ENCODE data around the gene MAP2K5.
"Not testable (repeated sequence)": the region's sequence is repeated elsewhere in the genome, so short reads cannot be mapped to it uniquely, and the experiment has no call there.

The MAP2K5 gene

DNA sequence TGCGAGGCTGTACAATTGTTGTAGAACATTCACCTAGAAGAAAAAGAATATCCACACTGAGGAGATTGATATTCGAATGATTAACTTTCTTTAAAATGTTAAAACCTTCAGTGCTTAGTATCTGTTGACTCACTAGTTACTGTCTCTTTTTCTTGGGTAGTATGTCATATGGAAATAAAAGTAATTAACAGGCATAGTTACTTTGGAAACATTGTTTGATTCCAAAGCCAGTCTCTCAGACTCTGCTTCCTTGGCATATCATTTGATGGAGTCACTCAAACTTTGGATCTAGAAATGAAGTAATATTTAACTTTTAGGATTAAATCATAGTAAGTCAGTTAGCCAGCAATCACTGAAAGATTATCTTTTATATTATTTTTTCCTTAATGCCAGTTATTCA, 63.4 kb downstream of the MAP2K5 start:
- DNase-seq = no peak

- no peak for DNase-seq
Observed at GRCh38 chr15:67606742-67607141, 64.2 kb downstream of the MAP2K5 start.

DNA sequence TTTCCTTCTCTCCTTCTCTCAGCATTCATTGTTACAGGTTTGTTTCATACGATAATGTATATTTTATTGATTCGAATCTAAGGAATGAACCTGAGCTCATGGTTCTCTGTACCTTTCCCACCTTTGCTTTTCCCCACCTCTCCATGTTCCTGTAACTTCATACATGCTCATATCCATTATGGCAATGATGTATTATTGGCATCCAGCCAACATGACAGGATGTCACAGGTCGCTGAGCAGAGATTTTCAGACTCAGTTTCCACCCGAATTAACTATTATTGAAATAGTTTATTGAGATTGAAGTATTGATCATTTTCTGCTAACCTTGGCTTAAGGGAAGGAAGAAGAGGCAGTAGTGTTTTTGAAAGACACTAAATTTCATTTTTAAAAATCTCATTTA, 64.8 kb downstream of the MAP2K5 start:
- DNase-seq = no peak

DNA sequence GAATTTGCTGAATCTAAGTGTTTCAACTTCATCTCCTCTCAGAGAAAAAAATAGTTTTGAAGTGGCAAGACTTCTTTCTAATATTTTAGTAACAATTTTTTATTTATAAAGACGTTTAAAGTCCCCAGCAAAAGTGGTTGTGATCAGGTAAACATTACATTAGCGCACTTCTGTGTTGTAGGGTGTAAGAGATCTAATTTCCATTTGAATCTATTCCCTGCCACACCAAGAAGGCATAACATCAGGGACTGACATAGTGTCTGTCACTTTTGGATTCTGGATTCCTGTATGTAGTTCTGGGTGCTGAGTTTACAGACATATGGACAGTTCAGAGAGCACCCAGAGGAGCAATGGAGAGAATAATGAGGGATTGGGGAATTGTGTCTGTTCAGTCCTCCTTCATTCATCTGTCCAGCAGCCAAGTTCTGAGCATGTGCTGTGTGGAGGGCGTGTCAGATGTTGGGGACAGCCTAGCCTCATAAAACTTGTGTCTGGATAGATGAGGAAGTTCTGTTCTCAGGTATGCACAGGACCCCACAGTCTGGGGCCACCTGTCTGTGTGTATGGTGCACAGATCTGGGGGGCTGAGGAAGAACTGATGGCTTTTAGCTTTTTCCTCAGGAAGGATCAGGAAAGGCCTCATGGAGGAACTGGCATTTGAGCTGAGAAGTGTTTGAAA, 65.6 kb downstream of the MAP2K5 start:
- no peak for DNase-seq

- DNase-seq = no peak
Observed at GRCh38 chr15:67608638-67608959, 66.1 kb downstream of the MAP2K5 start.

- no peak for DNase-seq
Observed at GRCh38 chr15:67611370-67612369, 69.2 kb downstream of the MAP2K5 start.

DNA sequence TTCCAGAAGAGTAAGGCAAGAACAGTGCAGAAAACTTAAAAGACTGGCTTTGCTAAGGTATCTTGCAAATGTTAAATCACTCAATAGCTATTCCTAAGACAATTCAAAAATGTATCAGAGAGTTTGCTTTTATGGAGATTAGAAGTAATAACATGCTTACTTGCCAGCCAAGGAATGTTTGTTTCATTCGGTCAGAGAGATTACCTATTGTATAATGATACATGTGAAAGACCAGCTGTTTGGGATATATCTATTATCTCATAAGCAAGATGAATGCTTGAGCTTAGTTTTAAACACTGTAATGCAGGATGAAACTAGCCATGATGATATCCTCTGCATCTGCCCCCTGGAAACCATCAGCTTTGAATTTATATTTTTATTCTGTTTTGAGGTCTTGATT, 70.7 kb downstream of the MAP2K5 start:
- no peak for DNase-seq

DNA sequence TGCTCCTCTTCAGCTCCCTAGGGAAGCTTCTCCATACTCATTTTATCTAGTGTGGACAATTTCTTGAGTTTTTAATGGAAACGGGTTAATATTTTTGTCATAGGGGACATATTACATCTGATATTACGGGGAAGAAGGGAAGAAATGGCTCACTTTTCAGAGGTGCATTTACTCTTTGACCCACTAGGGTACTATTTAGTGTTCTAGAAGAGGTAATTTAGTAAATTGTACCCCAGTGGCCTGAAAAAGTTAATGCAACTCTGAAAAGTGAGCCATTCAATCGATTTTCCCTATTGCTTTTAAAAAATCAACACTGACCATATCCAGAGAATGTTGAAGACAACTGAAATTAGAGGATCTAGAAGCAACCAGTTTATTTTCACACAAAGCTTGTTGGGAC, 71.2 kb downstream of the MAP2K5 start:
- DNase-seq = no peak

DNA sequence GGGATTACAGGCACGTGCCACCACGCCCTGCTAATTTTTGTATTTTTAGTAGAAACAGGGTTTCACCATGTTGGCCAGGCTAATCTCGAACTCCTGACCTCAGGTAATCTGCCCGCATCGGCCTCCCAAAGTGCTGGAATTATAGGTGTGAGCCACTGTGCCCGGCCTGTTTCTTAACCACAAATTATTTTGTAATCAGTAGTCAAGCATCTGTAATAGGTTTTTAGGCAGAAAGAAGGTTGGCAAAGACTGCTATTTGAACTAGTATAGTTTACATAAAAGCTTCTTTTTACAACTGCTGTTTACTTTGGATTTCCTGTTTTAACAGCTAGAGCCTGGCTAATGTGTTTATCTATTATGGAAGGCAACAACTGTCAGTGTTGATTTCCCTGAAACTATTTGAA, 72.6 kb downstream of the MAP2K5 start:
- DNase-seq = peak; percentile 25

DNA sequence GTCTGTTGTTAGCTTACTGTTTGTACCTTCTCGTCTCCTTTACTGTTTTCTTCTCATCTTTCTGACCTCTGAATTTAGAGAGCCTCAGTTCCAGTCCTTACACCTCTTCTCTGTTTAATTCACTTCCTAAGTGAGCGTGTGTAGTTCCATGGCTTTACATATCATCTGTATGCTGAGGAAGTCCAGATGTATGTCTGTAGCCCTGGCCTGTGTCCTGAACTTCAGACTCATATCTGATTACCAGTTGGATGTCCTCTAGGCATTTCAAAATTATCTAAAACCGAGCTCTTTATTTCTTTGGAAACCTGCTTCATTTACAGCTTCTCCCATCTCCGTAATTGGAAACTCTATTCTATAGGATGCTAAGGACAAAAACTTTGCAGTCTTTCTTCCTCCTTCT, 75.8 kb downstream of the MAP2K5 start:
- no peak for DNase-seq

- no peak for DNase-seq
Observed at GRCh38 chr15:67622110-67622509, 79.6 kb downstream of the MAP2K5 start.

- DNase-seq = no peak
Observed at GRCh38 chr15:67632261-67632660, 89.8 kb downstream of the MAP2K5 start.

GRCh38 chr15:67635950-67636349, 93.4 kb downstream of the MAP2K5 start:
- DNase-seq = not testable (repeated sequence)

- DNase-seq = no peak
Observed at GRCh38 chr15:67639591-67639990, 97.1 kb downstream of the MAP2K5 start.

DNA sequence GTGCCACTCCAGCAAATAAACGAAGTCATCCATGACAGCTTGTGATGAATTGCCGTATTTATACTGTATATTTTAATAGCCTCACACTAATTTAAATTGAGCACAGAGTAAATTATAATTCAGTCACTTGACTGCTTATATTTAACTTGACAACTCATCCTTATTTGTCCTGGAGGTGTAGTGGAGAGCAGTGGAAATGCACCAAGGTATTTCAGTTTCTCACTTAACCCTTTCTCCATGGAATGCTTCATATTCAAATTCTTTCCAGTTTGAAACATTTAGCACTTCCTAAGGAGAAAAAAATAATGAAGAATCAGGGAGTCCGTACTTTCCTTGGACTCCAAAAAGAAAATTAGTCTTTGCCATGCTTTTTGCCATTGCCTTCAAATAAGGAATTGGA, 99.0 kb downstream of the MAP2K5 start:
- DNase-seq = no peak

DNA sequence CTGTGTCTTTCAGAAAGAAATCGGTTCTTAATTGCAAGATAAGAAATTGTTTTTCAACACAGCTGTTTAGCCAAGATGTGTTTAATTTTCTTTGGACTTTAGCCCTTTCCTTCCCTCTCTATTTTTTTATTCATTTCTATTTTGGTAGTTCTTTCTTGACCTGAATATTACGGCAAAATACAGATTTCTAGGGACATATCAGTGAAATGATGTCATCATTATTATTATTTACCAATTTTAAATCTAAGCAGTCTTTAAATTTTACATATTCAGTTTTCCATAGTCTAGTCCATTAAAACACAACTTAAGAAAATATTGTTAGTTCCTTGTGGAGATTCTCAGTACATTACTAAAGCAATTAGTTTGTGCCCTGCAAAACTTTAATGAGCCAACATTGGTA, 104.3 kb downstream of the MAP2K5 start:
- no peak for DNase-seq

DNA sequence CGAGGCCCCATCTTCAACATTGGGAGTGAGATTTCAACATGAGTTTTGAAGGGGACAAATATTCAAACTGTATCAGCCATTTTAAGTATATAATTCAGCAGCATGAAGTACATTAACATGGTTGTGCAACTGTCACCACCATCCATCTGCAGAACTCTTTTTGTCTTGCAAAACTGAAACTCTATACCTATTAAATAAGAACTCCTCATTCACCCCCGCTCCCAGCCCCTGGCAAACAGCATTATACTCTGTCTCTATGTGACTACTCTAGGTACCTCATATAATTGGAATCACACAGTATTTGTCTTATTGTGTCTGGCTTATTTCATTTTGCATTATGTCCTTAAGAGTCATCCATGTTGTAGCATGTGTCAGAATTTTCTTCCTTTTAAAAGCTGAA, 110.1 kb downstream of the MAP2K5 start:
- DNase-seq = no peak

- DNase-seq = no peak
Observed at GRCh38 chr15:67660446-67660845, 117.9 kb downstream of the MAP2K5 start.

GRCh38 chr15:67660874-67661606, 118.5 kb downstream of the MAP2K5 start:
- no peak for DNase-seq

GRCh38 chr15:67670647-67671305, 128.3 kb downstream of the MAP2K5 start:
- no peak for DNase-seq

- not testable (repeated sequence) for DNase-seq
Observed at GRCh38 chr15:67672834-67673233, 130.3 kb downstream of the MAP2K5 start.

DNA sequence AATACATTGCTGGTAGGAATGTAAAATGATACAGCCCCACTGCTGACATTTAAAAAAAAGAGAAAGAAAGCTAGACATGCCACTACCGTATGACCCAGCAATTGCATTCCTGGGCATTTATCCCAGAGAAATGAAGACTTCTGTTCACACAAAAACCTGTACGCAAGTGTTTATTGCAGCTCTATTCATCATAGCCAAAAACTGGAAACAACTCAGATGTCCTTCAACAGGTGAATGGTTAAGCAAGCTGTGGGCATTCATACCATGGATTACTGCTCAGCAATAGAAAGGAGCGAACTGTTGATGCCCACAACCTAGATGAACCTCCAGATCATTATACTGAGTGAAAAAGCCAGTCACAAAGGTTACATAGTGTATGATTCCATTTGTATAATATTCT, 132.5 kb downstream of the MAP2K5 start:
- DNase-seq = no peak

DNA sequence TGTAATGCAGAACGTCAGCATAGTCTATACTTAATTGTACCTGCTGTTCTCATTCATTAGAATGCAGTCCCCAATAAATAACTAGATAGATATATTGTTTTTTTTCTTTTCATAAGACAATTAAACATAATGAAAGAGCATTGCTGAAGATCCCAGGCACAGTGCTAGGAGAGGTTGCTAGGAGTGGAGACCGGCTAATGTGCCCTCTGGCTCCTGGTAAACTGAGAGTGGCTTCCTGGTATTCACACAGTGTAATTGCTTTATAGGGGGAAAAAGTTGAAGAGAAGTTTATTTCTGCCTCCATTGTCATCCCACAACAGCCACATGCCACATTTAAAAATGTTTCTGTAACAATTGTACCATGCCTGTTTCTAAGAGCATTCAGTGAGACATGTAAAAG, 135.6 kb downstream of the MAP2K5 start:
- DNase-seq = no peak

All from DMS153 (cell line).